H4 (cell line): Measurements from ENCODE around the gene SMG5. TPM values are rescaled to one million over a fixed set of nuclear protein-coding genes. Genes with fewer than 3 reads are reported as not detected.
"Not testable (repeated sequence)": the region's sequence is repeated elsewhere in the genome, so short reads cannot be mapped to it uniquely, and the experiment has no call there.

Experiments
- DNase-seq: peaks from one replicate; pipeline ENCODE4 v3.0.0-alpha.2; 2015; ENCODE audit warnings: low spot score
- total RNA-seq: library from RNA; depleted of rRNA; stranded (reverse); fragments of >200 nt; shearing (Covaris generic); gene quantifications from 2 replicates; pipeline ENCODE4 v1.2.3, GENCODE V29; 2014; rRNA removed

The SMG5 gene, protein sequence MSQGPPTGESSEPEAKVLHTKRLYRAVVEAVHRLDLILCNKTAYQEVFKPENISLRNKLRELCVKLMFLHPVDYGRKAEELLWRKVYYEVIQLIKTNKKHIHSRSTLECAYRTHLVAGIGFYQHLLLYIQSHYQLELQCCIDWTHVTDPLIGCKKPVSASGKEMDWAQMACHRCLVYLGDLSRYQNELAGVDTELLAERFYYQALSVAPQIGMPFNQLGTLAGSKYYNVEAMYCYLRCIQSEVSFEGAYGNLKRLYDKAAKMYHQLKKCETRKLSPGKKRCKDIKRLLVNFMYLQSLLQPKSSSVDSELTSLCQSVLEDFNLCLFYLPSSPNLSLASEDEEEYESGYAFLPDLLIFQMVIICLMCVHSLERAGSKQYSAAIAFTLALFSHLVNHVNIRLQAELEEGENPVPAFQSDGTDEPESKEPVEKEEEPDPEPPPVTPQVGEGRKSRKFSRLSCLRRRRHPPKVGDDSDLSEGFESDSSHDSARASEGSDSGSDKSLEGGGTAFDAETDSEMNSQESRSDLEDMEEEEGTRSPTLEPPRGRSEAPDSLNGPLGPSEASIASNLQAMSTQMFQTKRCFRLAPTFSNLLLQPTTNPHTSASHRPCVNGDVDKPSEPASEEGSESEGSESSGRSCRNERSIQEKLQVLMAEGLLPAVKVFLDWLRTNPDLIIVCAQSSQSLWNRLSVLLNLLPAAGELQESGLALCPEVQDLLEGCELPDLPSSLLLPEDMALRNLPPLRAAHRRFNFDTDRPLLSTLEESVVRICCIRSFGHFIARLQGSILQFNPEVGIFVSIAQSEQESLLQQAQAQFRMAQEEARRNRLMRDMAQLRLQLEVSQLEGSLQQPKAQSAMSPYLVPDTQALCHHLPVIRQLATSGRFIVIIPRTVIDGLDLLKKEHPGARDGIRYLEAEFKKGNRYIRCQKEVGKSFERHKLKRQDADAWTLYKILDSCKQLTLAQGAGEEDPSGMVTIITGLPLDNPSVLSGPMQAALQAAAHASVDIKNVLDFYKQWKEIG
- total RNA-seq, result 39.9 and 45.9 TPM in 2 replicates

DNA sequence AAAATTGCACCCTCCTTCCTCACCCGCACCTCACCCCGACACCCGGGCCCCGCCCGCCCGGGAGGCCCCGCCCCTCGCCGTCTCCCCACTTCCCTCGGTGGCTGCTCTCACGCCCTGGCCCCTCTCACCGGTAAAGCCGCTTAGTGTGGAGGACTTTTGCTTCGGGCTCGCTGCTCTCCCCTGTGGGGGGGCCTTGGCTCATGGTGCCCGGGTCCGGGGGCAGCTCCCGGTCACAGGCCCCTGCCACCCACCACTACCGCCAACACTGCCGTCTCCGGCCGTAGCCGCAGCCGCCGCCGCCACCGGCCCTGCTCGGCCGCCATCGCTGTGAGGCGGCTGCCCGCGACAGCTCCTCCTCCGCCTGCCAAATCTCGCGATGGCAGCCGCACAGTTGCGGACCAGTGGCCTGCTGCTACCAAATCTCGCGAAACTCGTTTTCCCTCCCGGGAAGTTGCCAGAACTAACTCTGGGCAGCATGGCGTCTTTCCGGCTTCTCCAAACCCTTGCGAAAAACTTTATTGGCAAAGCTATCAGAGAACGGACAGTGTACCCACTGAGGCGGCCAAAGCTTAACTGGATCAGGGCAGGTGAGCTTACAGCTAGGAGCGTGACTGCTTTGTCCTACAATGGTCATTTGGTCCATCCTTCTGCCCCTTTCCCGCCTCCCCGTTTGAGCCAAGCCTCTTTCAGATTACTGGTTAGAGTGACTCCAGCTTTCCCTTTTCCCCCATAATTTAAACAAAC lies at the start of gene SMG5:
TSS of gene SMG5 (minus strand) at position 347 of the 744 bp plus-strand sequence. CDS start at position 202, 145 bp downstream.
- DNase-seq, result peak; percentile 97

DNA sequence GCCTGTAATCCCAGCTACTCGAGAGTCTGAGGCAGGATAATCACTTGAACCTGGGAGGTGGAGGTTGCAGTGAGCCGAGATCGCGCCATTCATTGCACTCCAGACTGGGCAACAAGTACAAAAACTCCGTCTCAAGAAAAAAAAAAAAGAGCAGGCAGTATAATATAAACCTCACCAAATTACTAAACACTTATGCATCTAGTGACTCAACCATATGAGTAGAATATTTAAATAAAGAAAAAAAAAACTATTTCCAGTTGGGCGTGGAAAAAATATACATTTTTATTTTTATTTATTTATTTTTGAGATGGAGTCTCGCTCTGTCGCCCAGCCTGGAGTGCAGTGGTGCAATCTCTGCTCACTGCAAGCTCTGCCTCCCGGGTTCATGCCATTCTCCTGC lies 40.6 kb upstream of the SMG5 start:
- not testable (repeated sequence) for DNase-seq

DNA sequence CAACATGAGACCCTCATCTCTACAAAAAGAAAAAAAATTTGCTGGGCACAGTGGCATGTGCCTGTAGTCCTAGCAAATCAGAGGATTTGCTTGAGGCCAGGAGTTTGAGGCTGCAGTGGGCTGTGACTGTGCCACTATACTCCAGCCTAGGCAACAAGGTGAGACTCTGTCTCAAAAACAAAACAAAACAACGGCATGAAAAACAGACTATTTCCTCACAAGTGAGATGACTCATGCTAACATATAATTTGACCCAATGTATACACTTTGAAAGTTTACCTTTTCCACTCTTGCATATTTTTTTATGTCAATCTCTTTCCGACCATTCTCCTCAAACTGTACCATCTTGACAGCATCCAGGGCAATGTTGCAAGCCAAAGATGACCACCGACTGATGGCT lies 37.9 kb upstream of the SMG5 start:
- DNase-seq, result no peak

DNA sequence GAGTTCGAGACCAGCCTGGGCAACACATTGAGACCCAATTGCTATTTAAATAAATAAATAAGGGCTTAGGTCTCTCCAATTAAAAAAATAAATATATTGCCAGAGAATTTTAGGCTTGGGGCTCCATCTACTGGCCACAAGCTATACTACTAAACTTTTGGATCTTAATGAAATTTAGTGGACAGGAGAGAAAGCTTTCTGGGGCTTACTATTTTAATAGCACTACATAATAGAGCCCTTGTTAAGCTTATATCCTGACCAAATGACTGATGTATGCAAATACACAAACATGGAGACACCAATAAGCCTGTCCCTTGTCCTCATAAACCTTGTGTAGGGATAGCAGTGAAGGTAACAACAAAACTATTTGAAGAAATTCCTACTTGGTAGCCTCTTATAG lies 37.0 kb upstream of the SMG5 start:
- no peak for DNase-seq

DNA sequence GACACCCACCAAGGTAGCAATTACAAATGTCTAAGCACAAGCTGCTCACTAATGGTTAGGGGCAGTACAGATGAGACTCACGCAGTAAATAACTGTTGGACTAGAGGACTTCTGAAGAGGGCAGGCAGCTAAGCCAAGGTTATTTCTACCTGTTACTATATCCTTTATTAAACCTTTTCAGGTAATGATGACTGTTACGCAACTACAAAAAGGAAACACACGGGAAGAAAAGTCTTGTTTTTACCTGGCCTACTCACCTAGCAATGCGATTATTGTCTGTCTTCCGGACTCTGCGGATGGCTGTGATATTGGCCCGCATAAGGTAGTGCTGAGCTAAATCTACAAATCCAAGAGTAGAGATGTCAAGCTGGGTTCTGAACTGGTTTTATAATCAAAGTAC lies 34.3 kb upstream of the SMG5 start:
- DNase-seq, result no peak

DNA sequence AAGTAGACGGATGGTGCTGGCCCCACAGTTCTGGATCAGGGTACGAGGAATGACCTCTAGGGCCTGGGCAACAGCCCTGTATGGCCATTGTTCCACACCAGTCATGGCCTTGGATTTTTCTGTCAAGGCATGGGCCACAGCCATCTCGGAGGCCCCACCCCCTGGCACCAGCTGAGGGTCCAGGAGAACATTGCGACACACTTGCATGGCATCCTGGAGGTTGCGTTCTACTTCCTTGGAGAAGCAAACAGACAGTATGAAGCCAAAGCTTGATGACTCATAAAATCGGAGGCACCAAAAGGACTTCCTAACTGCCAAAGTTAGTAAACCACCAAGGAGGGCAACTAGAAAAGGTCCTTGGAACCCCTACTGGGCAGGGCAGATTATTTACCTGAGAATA lies 28.3 kb upstream of the SMG5 start:
- DNase-seq, result peak; percentile 52

DNA sequence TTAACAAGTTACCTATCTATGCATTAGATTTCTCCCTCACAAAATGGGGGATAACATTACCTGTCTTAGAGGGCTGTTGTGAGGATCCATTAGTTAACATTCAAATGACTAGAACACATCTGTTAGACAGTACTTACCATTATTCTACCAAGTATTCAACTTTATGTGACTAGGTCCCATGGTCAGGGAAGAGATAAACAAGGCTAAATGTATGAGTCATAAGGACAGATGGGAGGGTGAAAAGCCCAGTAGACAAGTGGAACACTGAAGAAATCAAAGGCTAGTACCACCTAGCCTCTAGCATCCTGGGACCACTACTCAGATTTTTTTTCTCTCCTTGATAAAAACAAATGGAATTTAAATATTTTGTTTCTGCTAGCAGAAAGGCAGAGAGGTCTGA lies 25.5 kb upstream of the SMG5 start:
- no peak for DNase-seq

DNA sequence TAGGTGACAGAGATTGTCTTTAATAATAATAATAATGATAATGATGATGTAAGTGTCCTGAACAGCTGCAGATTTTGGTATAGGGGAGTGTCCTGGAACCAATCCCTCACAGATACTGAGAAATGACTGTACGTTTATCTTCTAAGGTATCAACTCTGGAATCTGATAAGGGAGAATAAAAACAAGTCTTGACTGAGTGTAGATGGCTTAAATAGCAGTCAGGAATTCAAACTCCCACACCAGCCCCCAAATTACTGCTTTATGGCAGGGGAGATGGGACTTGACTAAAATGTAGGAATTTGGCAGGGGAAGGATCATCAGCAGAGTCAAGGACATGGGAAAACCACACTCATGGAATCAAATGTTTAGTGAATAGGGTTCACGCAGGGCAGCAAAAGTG lies 22.6 kb upstream of the SMG5 start:
- no peak for DNase-seq

DNA sequence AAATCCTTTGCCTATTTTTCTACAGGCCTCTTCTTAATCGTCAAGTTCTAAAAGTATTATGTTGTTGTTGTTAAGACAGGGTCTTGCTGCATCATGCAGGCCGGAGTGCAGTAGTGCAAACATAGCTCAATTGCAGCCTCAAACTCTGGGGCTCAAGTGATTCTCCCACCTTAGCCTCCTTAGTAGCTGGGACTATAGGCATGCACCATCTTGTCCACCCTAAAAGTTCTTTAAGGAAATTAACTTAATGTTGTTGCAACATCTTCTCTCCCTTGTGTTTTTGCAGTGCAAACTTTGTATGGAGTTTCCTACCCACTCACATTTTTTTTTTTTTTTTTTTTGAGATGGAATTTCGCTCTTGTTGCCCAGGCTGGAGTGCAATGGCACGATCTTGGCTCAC lies 20.6 kb upstream of the SMG5 start:
- no peak for DNase-seq

DNA sequence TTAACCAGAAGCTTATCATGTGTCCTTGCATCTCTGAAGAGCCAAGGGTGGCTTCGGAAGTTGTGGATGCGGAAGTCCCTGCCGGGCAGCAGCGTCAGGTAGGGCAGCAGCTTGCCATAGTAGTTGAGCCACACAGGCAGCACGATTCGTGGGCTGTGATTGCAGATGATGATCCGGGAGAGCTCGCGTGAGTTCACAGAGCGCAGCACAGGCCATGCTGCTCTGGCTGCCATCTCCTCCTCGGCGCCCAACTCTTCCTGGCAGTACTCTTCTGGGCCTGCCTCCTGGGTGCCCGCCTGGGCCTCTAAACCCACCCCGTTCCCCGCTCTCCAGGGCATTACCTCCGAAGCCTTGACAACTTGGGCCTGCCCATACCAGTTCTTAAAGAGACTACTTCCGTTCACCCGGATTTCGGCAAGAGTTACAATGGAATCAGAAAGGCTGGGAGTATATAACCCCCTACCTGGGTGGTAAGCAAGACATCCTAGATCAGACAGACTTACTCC lies 16.3 kb upstream of the SMG5 start, which contains the start of gene VHLL:
TSS of gene VHLL (minus strand) at position 456 of the 506 bp plus-strand sequence. CDS start at position 338, 118 bp downstream.
- no peak for DNase-seq

DNA sequence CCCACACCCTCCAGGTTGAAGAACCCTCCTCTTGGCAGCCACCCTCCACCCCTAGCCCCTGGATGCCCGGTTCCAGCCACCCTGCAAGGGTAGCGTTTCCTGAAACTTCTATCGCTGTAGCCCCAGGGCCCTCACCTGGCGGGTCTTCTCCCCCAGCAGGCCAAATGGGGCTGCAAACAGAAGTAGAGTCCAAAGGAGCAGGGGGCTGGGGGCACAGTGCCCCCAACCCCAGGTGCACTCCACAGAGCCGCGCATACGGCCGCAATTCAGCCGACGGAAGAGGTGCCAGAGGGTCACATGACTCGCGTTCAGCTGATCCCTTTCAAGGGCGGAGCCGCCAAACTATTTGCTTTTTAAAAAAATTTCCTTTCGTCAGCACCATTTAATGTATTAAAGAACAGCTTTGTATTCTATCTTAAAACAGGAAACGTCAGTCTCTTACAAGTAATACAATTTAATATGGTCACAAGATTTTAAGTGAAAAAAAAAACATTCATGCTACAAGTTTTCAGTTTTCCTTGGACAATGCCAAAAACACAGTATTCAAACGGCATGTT lies 12.8 kb upstream of the SMG5 start, which contains the start of gene GLMP:
TSS of gene GLMP (minus strand) at position 289 of the 557 bp plus-strand sequence. CDS start at position 255, 34 bp downstream.
- peak; percentile 49 for DNase-seq

DNA sequence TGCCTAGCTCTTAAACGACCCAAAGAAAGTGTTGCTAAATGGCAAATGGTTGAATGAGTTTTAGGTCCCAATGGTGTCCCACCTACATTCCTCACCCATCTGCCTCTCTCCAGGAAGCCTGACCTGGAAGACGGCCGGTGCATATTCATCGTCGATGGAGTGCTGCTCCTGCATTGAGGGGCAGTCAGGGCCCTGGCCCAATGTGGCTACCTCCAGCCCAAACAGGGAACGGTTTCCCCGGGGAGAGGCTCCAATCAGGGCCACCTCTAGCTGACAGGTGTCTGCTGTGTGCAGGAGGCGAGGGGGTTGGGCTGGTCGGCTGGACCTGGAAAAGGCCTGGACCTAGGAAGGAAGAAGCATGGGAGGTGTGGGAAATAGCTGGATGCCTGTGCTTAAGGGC lies 11.3 kb upstream of the SMG5 start:
- no peak for DNase-seq

DNA sequence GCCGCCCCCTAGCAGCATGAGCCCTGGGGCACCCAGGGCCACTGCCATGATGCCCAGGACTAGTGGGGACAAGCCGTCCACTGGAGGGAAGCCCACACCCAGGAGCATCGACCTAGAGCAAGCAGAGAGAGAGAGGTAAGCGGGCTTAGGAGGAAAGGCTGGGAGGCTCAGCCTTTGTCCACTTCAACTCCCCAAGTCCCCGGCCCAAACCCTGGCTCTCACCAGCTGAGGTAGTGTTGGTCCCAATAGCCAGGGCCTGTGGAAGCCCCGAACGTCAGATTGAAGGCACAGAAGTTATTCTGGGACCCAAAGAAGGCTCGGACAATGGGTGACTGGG lies 10.4 kb upstream of the SMG5 start:
- DNase-seq, result no peak

DNA sequence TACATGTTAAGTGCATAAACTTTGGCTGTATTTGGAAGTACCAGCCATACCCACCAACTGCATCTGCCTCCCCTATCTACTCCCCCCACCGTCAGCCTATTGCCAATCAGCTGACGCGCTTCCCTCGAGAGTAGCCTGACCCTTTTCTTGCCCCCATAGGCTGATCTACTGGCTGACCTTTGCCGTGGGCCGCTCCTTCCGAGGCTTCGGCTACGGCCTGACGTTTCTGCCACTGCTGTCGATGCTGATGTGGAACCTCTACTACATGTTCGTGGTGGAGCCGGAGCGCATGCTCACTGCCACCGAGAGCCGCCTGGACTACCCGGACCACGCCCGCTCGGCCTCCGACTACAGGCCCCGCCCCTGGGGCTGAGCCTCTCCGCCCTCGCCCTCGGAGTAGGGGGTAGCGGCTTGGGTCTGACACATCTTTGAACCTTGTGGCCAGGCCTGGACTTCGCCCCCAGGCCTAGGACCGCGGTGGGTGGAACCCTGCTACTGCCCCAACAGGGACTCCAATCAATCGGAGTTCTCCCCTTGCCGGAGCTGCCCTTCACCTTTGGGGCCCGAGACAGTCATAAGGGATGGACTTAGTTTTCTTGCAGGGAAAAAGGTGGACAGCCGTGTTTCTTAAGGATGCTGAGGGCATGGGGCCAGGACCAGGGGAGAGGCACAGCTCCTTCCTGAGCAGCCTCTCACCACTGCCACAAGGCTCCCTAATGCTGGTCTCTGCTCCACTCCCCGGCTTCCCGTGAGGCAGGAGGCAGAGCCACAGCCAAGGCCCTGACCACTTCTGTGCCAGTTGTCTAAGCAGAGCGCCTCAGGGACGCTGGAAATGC lies 8.8 kb upstream of the SMG5 start:
- DNase-seq, result peak; percentile 25

DNA sequence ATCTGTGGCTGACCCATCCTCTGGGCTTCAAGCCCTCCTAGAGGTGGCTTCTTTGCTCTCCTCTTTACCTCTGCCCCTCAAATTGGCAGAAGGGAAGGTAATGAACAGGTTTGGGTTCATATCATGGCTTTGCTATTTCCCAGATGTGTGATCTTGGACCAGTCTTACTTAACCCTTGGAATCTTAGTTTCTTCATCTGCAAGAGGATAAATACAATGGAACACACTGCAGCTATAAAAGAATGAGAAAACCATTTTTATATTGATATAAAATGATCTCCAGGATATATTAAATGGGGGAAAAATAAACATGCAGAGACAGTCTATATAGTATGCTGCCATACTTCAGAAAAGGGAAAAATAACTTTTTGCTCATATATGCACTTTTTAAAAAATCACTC lies 7.2 kb upstream of the SMG5 start:
- no peak for DNase-seq

DNA sequence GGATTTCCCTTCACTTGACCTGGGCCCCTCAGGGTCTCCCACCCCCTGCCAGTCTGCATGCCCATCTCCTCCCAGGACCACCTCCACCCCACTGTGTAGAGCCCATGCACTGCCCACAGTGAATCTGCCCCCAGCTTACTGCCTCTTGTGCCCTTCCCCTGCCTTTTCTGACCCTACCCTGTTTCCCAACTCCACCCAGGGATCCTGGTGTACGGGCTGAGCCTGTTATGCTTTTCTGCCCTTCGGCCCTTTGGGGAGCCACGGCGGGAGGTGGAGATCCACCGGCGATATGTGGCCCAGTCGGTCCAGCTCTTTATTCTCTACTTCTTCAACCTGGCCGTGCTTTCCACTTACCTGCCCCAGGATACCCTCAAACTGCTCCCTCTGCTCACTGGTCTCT lies 3.4 kb upstream of the SMG5 start:
- no peak for DNase-seq

DNA sequence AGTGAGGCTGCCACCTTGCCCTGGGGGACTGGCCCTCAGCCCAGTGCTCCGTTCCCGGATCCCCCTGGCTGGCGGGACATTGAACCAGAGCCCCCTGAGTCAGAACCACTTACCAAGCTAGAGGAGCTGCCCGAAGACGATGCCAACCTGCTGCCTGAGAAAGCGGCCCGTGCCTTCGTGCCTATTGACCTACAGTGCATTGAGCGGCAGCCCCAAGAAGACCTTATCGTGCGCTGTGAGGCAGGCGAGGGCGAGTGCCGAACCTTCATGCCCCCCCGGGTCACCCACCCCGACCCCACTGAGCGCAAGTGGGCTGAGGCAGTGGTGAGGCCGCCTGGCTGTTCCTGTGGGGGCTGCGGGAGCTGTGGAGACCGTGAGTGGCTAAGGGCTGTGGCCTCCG lies 2.8 kb upstream of the SMG5 start:
- DNase-seq, result no peak

DNA sequence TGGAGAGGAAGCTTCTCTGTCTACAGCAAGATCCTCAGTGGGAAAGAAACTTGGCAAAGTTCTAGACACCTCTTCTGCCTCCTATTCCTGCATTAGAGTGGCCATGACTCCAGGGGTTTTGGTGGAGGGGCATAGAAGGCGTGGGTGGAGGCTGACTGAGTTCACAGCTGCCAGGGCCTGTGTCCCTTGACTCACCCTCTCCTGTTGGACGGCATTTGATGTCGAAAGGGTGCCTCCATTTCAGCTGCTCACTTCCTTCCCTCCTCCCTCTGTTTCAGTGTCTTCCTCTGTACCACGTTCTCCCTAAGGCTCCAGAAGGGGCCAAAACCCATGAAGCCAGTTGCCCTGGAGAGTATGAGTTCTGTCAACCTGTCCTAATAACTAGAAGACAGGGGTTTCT lies 2.1 kb upstream of the SMG5 start:
- no peak for DNase-seq

DNA sequence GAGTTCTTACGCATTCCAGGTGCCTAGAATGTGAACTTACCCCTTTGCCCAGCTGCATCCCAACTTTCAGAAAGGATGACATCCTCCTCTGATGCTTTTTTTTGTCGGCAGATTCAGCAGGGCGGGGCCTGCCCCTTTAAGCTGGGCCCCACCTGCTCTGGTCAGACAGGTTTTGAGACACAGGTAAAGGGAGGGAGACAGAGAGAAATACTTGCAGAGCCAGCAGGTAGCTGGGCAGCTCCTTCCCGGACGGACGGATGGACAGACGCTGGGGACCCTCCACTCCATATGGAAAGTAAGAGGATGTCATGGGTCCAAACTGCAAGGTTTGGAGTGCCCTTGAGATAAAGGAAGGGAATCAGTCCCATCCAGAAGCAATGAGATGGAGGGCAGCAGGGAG lies 1.5 kb upstream of the SMG5 start, which contains the start of gene TMEM79:
TSS of gene TMEM79 (plus strand) at position 214 of the 400 bp plus-strand sequence. CDS start 902 bp downstream, outside the sequence.
- no peak for DNase-seq

DNA sequence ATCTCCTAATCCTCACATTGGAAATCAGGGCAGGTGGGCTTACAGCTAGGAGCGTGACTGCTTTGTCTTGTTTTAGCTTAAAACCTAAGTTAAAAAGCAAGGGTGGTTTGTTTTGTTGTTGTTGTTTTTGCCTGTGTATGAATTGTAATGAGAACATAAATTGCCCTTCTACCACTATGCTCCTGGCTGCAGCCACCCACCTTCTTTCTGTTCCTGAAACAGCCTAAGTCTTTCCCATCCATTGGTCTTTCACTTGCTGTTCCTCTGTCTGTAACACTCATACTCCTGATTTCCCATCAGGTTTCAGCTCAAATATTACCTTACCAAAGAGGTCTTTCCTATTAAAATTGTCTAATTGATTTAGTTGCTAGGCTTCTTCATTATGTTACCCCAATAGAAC lies 896 bp upstream of the SMG5 start:
- no peak for DNase-seq
